OCI-LY7 (cell line): Measurements from ENCODE around the gene PIGQ.

Experiments
- EZH2phosphoT487 ChIP-seq: fragments of 200-600 bp; sonication (generic); IDR thresholded peaks from 2 replicates; pipeline ENCODE4 v1.6.1; 2018; ENCODE audit warnings: low read depth, borderline replicate concordance, mild to moderate bottlenecking, mixed run types, antibody characterized with exemption, low read length, moderate library complexity, mixed read lengths
- TF ChIP-seq, protein P1 (sequence below): fragments of 200-600 bp; sonication (generic); conservative IDR thresholded peaks from 2 replicates; pipeline ENCODE4 v1.5.1; 2014; ENCODE audit warnings: mild to moderate bottlenecking, antibody characterized with exemption, low read length, moderate library complexity, mixed read lengths

GRCh38 chr16:627454-628239, 57.9 kb downstream of the PIGQ start:
- TF ChIP-seq, protein P1, sequence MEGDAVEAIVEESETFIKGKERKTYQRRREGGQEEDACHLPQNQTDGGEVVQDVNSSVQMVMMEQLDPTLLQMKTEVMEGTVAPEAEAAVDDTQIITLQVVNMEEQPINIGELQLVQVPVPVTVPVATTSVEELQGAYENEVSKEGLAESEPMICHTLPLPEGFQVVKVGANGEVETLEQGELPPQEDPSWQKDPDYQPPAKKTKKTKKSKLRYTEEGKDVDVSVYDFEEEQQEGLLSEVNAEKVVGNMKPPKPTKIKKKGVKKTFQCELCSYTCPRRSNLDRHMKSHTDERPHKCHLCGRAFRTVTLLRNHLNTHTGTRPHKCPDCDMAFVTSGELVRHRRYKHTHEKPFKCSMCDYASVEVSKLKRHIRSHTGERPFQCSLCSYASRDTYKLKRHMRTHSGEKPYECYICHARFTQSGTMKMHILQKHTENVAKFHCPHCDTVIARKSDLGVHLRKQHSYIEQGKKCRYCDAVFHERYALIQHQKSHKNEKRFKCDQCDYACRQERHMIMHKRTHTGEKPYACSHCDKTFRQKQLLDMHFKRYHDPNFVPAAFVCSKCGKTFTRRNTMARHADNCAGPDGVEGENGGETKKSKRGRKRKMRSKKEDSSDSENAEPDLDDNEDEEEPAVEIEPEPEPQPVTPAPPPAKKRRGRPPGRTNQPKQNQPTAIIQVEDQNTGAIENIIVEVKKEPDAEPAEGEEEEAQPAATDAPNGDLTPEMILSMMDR = no peak
- TF ChIP-seq EZH2phosphoT487 = no peak
